DND-41 (cell line): ENCODE results near the gene UFD1.

Source experiments
- ATAC-seq: fragments of 200-7000 bp; cut with Tn5 transposase; 3 replicates; pipeline ENCODE4 v1.9.1; 2021; ENCODE audit warnings: low read depth; ENCODE audit not compliant: insufficient read depth
- DNase-seq: peaks from one replicate; pipeline ENCODE4 v3.0.0-alpha.2; 2020
- H2AFZ ChIP-seq: 2 replicates; pipeline ENCODE4 v1.6.0; 2012; ENCODE audit warnings: low read depth, low read length
- H3K27ac ChIP-seq: 2 replicates; pipeline ENCODE4 v1.5.1; 2012; ENCODE audit warnings: low read length, inconsistent platforms
- H3K27me3 ChIP-seq: fragments of 200-600 bp; sonication (generic); 2 replicates; pipeline ENCODE4 v1.6.0; 2012; ENCODE audit warnings: low read length, mild to moderate bottlenecking, inconsistent platforms; ENCODE audit not compliant: insufficient read depth, poor library complexity
- H3K36me3 ChIP-seq: 2 replicates; pipeline ENCODE4 v1.5.1; 2012; ENCODE audit warnings: low read length, inconsistent platforms; ENCODE audit not compliant: insufficient read depth
- H3K4me1 ChIP-seq: 2 replicates; pipeline ENCODE4 v1.5.1; 2012; ENCODE audit warnings: mild to moderate bottlenecking, low read length; ENCODE audit not compliant: insufficient read depth
- H3K4me2 ChIP-seq: 2 replicates; pipeline ENCODE4 v1.6.0; 2012; ENCODE audit warnings: mild to moderate bottlenecking, moderate library complexity, low read length, inconsistent platforms; ENCODE audit not compliant: insufficient read depth
- H3K4me3 ChIP-seq, 2 experiments: fragments of 200-600 bp in 1 of 2; shearing (Covaris generic) in 1 of 2; 2 replicates each; pipeline ENCODE4 v1.5.1; 2012 to 2016; ENCODE audit warnings: inconsistent platforms in 2 of 2, low read length in 2 of 2, mild to moderate bottlenecking in 2 of 2, low read depth in 1 of 2, moderate library complexity in 1 of 2
- H3K79me2 ChIP-seq: 2 replicates; pipeline ENCODE4 v1.6.0; 2012; ENCODE audit warnings: low read length, inconsistent platforms; ENCODE audit not compliant: insufficient read depth
- H3K9ac ChIP-seq: 2 replicates; pipeline ENCODE4 v1.6.0; 2012; ENCODE audit warnings: low read depth, mild to moderate bottlenecking, inconsistent platforms, low read length, moderate library complexity
- H3K9me3 ChIP-seq: 2 replicates; pipeline ENCODE4 v1.5.1; 2012; ENCODE audit warnings: low read length, moderate library complexity, mild to moderate bottlenecking, inconsistent platforms; ENCODE audit not compliant: insufficient read depth, severe bottlenecking
- H4K20me1 ChIP-seq: 2 replicates; pipeline ENCODE4 v1.6.0; 2012; ENCODE audit warnings: low read length; ENCODE audit not compliant: insufficient read depth
- CTCF ChIP-seq: IDR thresholded peaks from 2 replicates; pipeline ENCODE4 v1.5.1; 2012; ENCODE audit warnings: borderline replicate concordance, low read length, moderate library complexity, mild to moderate bottlenecking; ENCODE audit not compliant: poor library complexity, severe bottlenecking; ENCODE audit errors: extremely low read depth
- EZH2 ChIP-seq: IDR thresholded peaks from 3 replicates; pipeline ENCODE4 v1.6.1; 2012; ENCODE audit warnings: borderline replicate concordance, low read depth, mild to moderate bottlenecking, moderate library complexity, low read length, inconsistent platforms; ENCODE audit not compliant: severe bottlenecking

Gene UFD1

GRCh38 chr22:19466126-19466716, 12.8 kb downstream of the UFD1 start:
- Histone ChIP-seq H4K20me1 (peaks cover 30% of the 10 kb centered on the region), H3K4me2 (no peak overlapping the region), H3K36me3 (peaks cover 89% of the 10 kb centered on the region), H3K9ac (no peak overlapping the region), H3K4me3 (no peak overlapping the region), H3K79me2 (peaks cover 19% of the 10 kb centered on the region), H3K27ac (no peak overlapping the region), H3K27me3 (no peaks in the 10 kb centered on the region), H2AFZ (no peak overlapping the region), H3K9me3 (no peaks in the 10 kb centered on the region), H3K4me1 (no peaks in the 10 kb centered on the region)
- TF ChIP-seq EZH2 (no peak), CTCF (no peak)
- DNase-seq (no peak), ATAC-seq (no peak)

GRCh38 chr22:19464975-19465374, 14.0 kb downstream of the UFD1 start:
- Histone ChIP-seq H3K36me3 (peaks cover 84% of the 10 kb centered on the region), H2AFZ (no peak overlapping the region), H3K9ac (no peak overlapping the region), H3K4me3 (no peak overlapping the region), H3K79me2 (peaks cover 11% of the 10 kb centered on the region), H4K20me1 (peaks cover 23% of the 10 kb centered on the region), H3K4me1 (no peaks in the 10 kb centered on the region), H3K9me3 (no peaks in the 10 kb centered on the region), H3K27ac (no peak overlapping the region), H3K4me2 (no peak overlapping the region), H3K27me3 (no peaks in the 10 kb centered on the region)
- TF ChIP-seq CTCF = no peak
- ATAC-seq (no peak), DNase-seq (no peak)

GRCh38 chr22:19464546-19464945, 14.4 kb downstream of the UFD1 start:
- Histone ChIP-seq H3K27ac (no peak overlapping the region), H3K4me3 (no peak overlapping the region), H4K20me1 (peaks cover 19% of the 10 kb centered on the region), H3K4me2 (no peak overlapping the region), H3K36me3 (peaks cover 82% of the 10 kb centered on the region), H3K27me3 (no peaks in the 10 kb centered on the region), H3K9me3 (no peaks in the 10 kb centered on the region), H3K9ac (no peak overlapping the region), H3K4me1 (no peaks in the 10 kb centered on the region), H3K79me2 (peaks cover 7% of the 10 kb centered on the region), H2AFZ (no peak overlapping the region)
- ATAC-seq (no peak), DNase-seq (no peak)
- TF ChIP-seq CTCF (no peak), EZH2 (no peak)
